GM12878 (cell line): Measurements from ENCODE around the gene CFAP45. TPM values are rescaled to one million over a fixed set of nuclear protein-coding genes. Genes with fewer than 3 reads are reported as not detected.

ENCODE experiments used
- BCLAF1 ChIP-seq: fragments of 450-650 bp; IDR thresholded peaks from 2 replicates; pipeline ENCODE4 v1.6.1; 2017; ENCODE audit warnings: antibody characterized with exemption, mild to moderate bottlenecking, moderate library complexity
- DPF2 ChIP-seq: fragments of 450-650 bp; IDR thresholded peaks from 2 replicates; pipeline ENCODE4 v1.6.1; 2017; ENCODE audit warnings: mild to moderate bottlenecking
- GATAD2B ChIP-seq: fragments of 450-650 bp; conservative IDR thresholded peaks from 2 replicates; pipeline ENCODE4 v1.6.1; 2017; ENCODE audit warnings: low read depth, mild to moderate bottlenecking, moderate library complexity
- NFIC ChIP-seq: IDR thresholded peaks from 2 replicates; pipeline ENCODE4 v1.6.1; 2012; ENCODE audit warnings: low read depth, mild to moderate bottlenecking, inconsistent platforms, low read length, moderate library complexity
- NR2C2 ChIP-seq: IDR thresholded peaks from 2 replicates; pipeline ENCODE4 v1.6.1; 2011; ENCODE audit warnings: borderline replicate concordance, low read depth; ENCODE audit not compliant: control insufficient read depth, insufficient read length
- POLR2A ChIP-seq: IDR thresholded peaks from 2 replicates; pipeline ENCODE4 v1.6.1; 2011; ENCODE audit warnings: low read depth, mild to moderate bottlenecking, low read length
- SMARCA5 ChIP-seq: fragments of 450-650 bp; IDR thresholded peaks from 2 replicates; pipeline ENCODE4 v1.6.1; 2017; ENCODE audit warnings: mild to moderate bottlenecking
- TARDBP ChIP-seq: IDR thresholded peaks from 2 replicates; pipeline ENCODE4 v1.6.1; 2016; ENCODE audit warnings: borderline replicate concordance
- ZNF274 ChIP-seq: IDR thresholded peaks from one replicate; pipeline ENCODE4 v1.8.0; 2011; ENCODE audit not compliant: insufficient read length, insufficient read depth
- ZNF384 ChIP-seq: IDR thresholded peaks from 2 replicates; pipeline ENCODE4 v1.6.1; 2012; ENCODE audit warnings: low read depth, mild to moderate bottlenecking, low read length, improper control_type of control experiment, borderline replicate concordance
- ZNF687 ChIP-seq: fragments of 450-650 bp; IDR thresholded peaks from 2 replicates; pipeline ENCODE4 v1.6.1; 2017; ENCODE audit warnings: mild to moderate bottlenecking, moderate library complexity
- polyA plus RNA-seq, 11 experiments: library from polyadenylated mRNA; depleted of rRNA in 4 of 11; unstranded in 6 of 11; stranded (reverse) in 5 of 11; fragments of >200 nt; fragmentation: Nextera tagmentation in 4 of 11; fragmentation: Illumina TruSeq in 1 of 11; extraction: Ambion mirVana in 4 of 11; extraction: Trizol in 1 of 11; gene quantifications; 1 replicate in 1 of 11; 2 replicates in 10 of 11; pipeline versions ENCODE4 v1.2.1 to v1.2.3, GENCODE V29; 2011 to 2016; ENCODE audit warnings: inconsistent platforms in 2 of 11, missing spikeins in 2 of 11, low read depth in 1 of 11
- total RNA-seq, 4 experiments: library from RNA; depleted of rRNA in 3 of 4; stranded (reverse); fragments of >200 nt in 3 of 4; fragmentation: Illumina TruSeq in 1 of 4; extraction: Trizol in 1 of 4; gene quantifications; 2 replicates each; pipeline versions ENCODE4 v1.2.1 to v1.2.3, GENCODE V29; 2013 to 2021
- TF ChIP-seq, protein P1 (sequence below): IDR thresholded peaks from 2 replicates; pipeline ENCODE4 v1.6.1; 2011; ENCODE audit warnings: mild to moderate bottlenecking, low read depth, low read length, moderate library complexity; ENCODE audit not compliant: insufficient replicate concordance
- TF ChIP-seq, protein P2 (sequence below): IDR thresholded peaks from 2 replicates; pipeline ENCODE4 v1.6.1; 2012; ENCODE audit warnings: low read depth, low read length, improper control_type of control experiment
- TF ChIP-seq, protein P3 (sequence below): fragments of 450-650 bp; IDR thresholded peaks from 2 replicates; pipeline ENCODE4 v1.6.1; 2016; ENCODE audit warnings: mild to moderate bottlenecking

CFAP45 gene
- total and polyA plus RNA-seq, 10 of the 15 experiments (the other 5 are each of a cell fraction or from before 2014, with no cell fraction given), result 0.43 to 0.91 (median 0.67) TPM

- TF ChIP-seq ZNF687 (peak; percentile 39), POLR2A (peak; percentile 71), DPF2 (peak; percentile 66; the same call in 1 of the 2 replicates), SMARCA5 (0 out of 2 replicates have a peak, but pooled peaks have one; percentile 60), ZNF274 (no peak), NFIC (peak; percentile 41; the same call in 1 of the 2 replicates), GATAD2B (no peak), NR2C2 (no peak), TARDBP (no peak), BCLAF1 (no peak), ZNF384 (no peak)
- TF ChIP-seq, protein P1, sequence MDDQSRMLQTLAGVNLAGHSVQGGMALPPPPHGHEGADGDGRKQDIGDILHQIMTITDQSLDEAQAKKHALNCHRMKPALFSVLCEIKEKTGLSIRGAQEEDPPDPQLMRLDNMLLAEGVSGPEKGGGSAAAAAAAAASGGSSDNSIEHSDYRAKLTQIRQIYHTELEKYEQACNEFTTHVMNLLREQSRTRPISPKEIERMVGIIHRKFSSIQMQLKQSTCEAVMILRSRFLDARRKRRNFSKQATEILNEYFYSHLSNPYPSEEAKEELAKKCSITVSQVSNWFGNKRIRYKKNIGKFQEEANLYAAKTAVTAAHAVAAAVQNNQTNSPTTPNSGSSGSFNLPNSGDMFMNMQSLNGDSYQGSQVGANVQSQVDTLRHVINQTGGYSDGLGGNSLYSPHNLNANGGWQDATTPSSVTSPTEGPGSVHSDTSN, result peak; percentile 17
- TF ChIP-seq, protein P2, sequence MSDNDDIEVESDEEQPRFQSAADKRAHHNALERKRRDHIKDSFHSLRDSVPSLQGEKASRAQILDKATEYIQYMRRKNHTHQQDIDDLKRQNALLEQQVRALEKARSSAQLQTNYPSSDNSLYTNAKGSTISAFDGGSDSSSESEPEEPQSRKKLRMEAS, result no peak
- TF ChIP-seq, protein P3, sequence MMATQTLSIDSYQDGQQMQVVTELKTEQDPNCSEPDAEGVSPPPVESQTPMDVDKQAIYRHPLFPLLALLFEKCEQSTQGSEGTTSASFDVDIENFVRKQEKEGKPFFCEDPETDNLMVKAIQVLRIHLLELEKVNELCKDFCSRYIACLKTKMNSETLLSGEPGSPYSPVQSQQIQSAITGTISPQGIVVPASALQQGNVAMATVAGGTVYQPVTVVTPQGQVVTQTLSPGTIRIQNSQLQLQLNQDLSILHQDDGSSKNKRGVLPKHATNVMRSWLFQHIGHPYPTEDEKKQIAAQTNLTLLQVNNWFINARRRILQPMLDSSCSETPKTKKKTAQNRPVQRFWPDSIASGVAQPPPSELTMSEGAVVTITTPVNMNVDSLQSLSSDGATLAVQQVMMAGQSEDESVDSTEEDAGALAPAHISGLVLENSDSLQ, result peak; percentile 21; the same call in 1 of the 2 replicates
These were observed 21.9 kb upstream of the CFAP45 start (continued) for GRCh38 chr1:159921700-159922504.
